HG03135 (cell line): ENCODE results near the gene SMPD1.
A peak's percentile ranks its signal among the peaks of the same experiment; 100 is the strongest.

Experiments
- ATAC-seq: cut with Tn5 transposase; IDR thresholded peaks from one replicate; pipeline ENCODE4 v1.9.1; 2021; ENCODE audit warnings: mild to moderate bottlenecking, moderate library complexity; ENCODE audit not compliant: unreplicated experiment

The SMPD1 gene

GRCh38 chr11:6389905-6390717 lies at the start of gene SMPD1:
SMPD1 (plus strand) TSS chr11:6390474; CDS start chr11:6390599, 125 bp downstream.
- ATAC-seq, result peak; percentile 97

- no peak for ATAC-seq
Measured at GRCh38 chr11:6345366-6345765, 44.9 kb upstream of the SMPD1 start.

GRCh38 chr11:6350043-6350442 lies 40.2 kb upstream of the SMPD1 start:
- no peak for ATAC-seq

- ATAC-seq, result no peak
Measured at GRCh38 chr11:6350486-6350885, 39.8 kb upstream of the SMPD1 start.

- ATAC-seq, result no peak
Measured at GRCh38 chr11:6351782-6352382, 38.4 kb upstream of the SMPD1 start.

- ATAC-seq, result peak; percentile 76
Measured at GRCh38 chr11:6353367-6353987, 36.8 kb upstream of the SMPD1 start.

GRCh38 chr11:6354651-6355485 lies 35.4 kb upstream of the SMPD1 start:
- no peak for ATAC-seq

GRCh38 chr11:6356503-6357055 lies 33.7 kb upstream of the SMPD1 start:
- ATAC-seq, result no peak

GRCh38 chr11:6357222-6357621 lies 33.1 kb upstream of the SMPD1 start:
- ATAC-seq, result no peak

- no peak for ATAC-seq
Measured at GRCh38 chr11:6360183-6360582, 30.1 kb upstream of the SMPD1 start.

DNA sequence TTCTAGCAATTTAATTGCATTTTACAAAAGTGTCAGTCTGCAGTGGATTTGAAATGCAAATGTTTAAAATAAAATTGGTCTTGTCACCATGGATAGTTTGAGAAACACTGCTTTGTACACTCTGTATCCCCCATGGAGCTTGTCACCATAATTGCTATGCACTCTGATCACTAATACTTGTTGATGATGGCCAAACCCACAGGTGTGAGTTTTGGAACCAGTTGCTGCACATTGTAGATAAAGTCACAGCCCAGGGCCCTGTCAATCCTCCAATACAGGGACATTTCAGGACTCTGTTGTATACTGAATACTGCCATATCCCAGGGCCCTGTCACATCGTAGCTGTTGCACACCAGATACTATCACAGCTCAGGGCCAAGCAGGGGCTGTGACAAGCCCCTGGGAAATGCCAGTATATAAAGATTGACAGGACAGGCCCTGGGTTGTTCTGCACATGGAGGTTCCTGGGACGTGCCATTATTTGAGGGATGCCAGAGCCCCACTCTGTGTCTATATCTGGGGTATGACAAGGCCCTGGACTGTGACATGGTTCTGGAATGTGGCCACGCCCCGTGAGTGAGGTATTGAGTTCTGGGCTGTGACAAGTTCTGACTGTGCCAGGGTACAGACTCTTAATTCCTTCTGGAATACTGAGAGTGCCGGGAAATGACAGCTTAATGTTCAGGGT lies 27.9 kb upstream of the SMPD1 start:
- ATAC-seq, result no peak

DNA sequence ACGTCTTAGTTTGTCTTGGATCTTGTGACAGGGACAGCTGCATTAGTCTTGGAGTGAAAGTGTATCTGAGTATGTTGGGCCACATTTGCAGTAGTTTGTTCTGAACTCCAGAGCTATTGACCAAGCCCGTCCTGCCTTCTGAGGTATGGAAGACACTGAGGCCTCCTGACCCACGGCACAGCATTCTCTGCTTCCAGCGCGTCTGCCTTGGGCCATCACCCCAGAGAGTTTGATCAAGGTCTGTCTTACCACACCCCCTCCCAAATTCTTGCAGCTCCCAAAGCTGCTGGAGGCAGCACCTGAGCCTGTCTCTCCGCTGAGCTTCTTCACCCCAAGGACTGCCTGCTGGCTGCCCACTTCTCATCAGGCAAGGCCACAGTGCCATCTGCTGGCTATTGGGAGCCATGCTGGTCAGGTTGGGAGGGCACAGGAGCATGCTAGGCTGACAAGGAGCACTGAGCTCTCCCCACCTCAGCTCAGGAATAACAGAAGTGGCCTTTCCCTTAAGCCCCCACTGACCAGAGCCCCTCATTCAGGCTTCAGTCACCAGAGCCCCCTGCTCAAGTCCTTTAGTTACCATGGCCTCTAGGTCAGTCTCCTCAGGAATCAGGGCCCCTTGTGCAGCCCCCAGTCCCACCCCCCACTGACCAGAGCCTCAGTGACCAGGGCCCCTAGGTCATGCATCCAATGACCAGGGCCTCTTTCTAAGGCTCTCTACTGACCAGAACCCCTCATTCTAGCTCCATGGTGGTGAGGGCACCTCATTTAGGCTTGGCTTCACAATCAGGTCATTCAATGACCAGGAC lies 27.2 kb upstream of the SMPD1 start:
- peak; percentile 85 for ATAC-seq

- no peak for ATAC-seq
Measured at GRCh38 chr11:6365659-6366058, 24.6 kb upstream of the SMPD1 start.

GRCh38 chr11:6371825-6372224 lies 18.4 kb upstream of the SMPD1 start:
- ATAC-seq, result no peak

DNA sequence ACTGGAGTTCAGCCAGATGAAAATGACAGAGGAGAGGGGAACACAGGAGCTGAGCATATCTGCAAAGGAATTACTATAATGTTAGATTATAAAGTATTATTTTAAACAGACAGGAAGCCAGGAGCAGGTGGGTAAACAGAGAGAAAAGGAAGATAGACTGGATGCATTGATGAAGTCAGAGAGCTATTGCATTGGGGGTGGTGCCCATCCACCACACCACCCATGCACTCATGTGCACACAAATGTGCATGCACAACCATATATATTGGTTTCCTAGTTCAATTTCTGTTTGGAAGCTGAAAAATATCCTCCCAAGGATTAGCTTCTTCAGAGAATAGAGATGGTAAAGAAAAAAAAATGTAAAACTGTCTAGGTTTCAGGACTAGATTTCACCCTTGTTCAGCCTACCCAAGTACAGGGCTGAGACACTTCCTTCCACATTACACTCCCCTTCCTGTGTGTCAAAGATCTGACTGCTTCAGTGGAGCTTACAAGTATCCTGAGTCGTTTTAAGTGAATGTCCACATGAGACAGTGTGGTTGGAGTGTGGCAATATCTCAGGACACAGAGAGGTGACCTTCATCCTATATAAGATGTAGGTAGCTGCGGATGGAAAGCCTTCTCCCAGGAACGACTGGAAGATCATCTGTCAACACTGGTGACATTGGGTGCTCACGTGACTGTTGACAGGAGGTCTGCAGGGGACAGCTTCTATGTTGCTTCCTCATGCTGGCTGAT lies 12.2 kb upstream of the SMPD1 start:
- no peak for ATAC-seq

- ATAC-seq, result no peak
Measured at GRCh38 chr11:6378640-6378989, 11.7 kb upstream of the SMPD1 start.

- ATAC-seq, result no peak
Measured at GRCh38 chr11:6385046-6385777, 5.1 kb upstream of the SMPD1 start.
